ENCODE measurements around the gene RABEP2. TPM values are rescaled to one million over a fixed set of nuclear protein-coding genes. Genes with fewer than 3 reads are reported as not detected.
"Not testable (repeated sequence)": the region's sequence is repeated elsewhere in the genome, so short reads cannot be mapped to it uniquely, and the experiment has no call there.

RABEP2 gene
- 93.5 and 110 TPM in 2 replicates for total RNA-seq

- Mint-ChIP-seq H3K27me3 (no peaks in the 10 kb centered on the region), H3K4me3 (peak within 1 kb of the TSS; percentile 90), H3K36me3 (ENCODE audit: low read depth) (peaks cover 26% of the 10 kb centered on the region), H3K27ac (peak within 1 kb of the TSS; percentile 96), H3K4me1 (peaks cover 54% of the 10 kb centered on the region), H3K9me3 (no peaks in the 10 kb centered on the region)
- no peak for TF ChIP-seq CTCF (IDR thresholded peaks at IDR 0.05)
- peak; percentile 99 for DNase-seq
- peak; percentile 64 for ATAC-seq (ENCODE audit: low read depth)
- CTCF ChIA-PET: interaction anchor here (1.1 to 3.4 kb wide), 3 partner anchors 7 to 24 kb away, joined by 3 to 34 read pairs (median 8); partner anchors contain the start of gene CD19
- intact Hi-C loops (cut with micrococcal nuclease): loop anchor here (1.0 to 2.0 kb wide), 11 partner anchors 7 to 1970 kb away; partner anchors contain the start of genes ATP2A1, BCL7C, NFATC2IP and SH2B1
- POLR2A ChIA-PET: interaction anchor here (0.5 to 10.1 kb wide), 16 partner anchors 12 to 1769 kb away, joined by 3 to 192 read pairs (median 20); partner anchors contain the start of genes ATXN2L, CD19, CLN3 and NFATC2IP
Observed at GRCh38 chr16:28924762-28925385, at the start of gene RABEP2. TSS of gene RABEP2 (minus strand) at chr16:28925238. CDS start at chr16:28925163, 75 bp downstream.

- intact Hi-C loops (cut with micrococcal nuclease): loop anchor here (1.0 to 5.0 kb wide), 3 partner anchors 24 to 482 kb away; partner anchors contain the start of genes APOBR, CLN3 and NFATC2IP
- H3K9me3 Mint-ChIP-seq: no peaks in the 10 kb centered on the region
- H3K27me3 Mint-ChIP-seq: no peaks in the 10 kb centered on the region
- peaks cover 26% of the 10 kb centered on the region for H3K36me3 Mint-ChIP-seq (ENCODE audit: low read depth)
- POLR2A ChIA-PET: interaction anchor here (0.8 to 2.5 kb wide), 11 partner anchors 10 to 482 kb away, joined by 3 to 24 read pairs (median 6); partner anchors contain the start of genes ATXN2L, CD19, CLN3 and LAT
- DNase-seq (peak; percentile 91), ATAC-seq (ENCODE audit: low read depth) (peak; percentile 91)
- peak within 1 kb of the TSS; percentile 94 for H3K27ac Mint-ChIP-seq
- peak within 1 kb of the TSS; percentile 94 for H3K4me3 Mint-ChIP-seq
- CTCF ChIA-PET: interaction anchor here (1.1 kb wide), 1 partner anchor 29 kb away, joined by 3 read pairs; no protein-coding TSS in a partner anchor
- no peak for TF ChIP-seq CTCF (IDR thresholded peaks at IDR 0.05)
- peaks cover 31% of the 10 kb centered on the region for H3K4me1 Mint-ChIP-seq
Observed at GRCh38 chr16:28974437-28975157, 49.6 kb upstream of the RABEP2 start, which contains the start of gene SPNS1. TSS of gene SPNS1 (plus strand) at chr16:28974778. CDS start at chr16:28975152, 374 bp downstream.

GRCh38 chr16:28974007-28974436 is 49.0 kb upstream of the RABEP2 start:
- CTCF ChIA-PET: interaction anchor here (0.9 to 1.1 kb wide), 2 partner anchors 29 to 55 kb away, joined by 3 read pairs; no protein-coding TSS in a partner anchor
- H3K27ac Mint-ChIP-seq: peak overlapping the region; percentile 94
- POLR2A ChIA-PET: interaction anchor here (0.6 to 2.5 kb wide), 13 partner anchors 11 to 1037 kb away, joined by 3 to 24 read pairs (median 6); partner anchors contain the start of genes ATXN2L, CD19, CLN3 and LAT
- DNase-seq (no peak), ATAC-seq (ENCODE audit: low read depth) (peak; percentile 16)
- peaks cover 31% of the 10 kb centered on the region for H3K4me1 Mint-ChIP-seq
- H3K9me3 Mint-ChIP-seq: no peaks in the 10 kb centered on the region
- H3K36me3 Mint-ChIP-seq (ENCODE audit: low read depth): peaks cover 25% of the 10 kb centered on the region
- intact Hi-C loops (cut with micrococcal nuclease): loop anchor here (1.0 to 5.0 kb wide), 3 partner anchors 24 to 482 kb away; partner anchors contain the start of genes APOBR, CLN3 and NFATC2IP
- TF ChIP-seq CTCF (IDR thresholded peaks at IDR 0.05): no peak
- peak overlapping the region; percentile 94 for H3K4me3 Mint-ChIP-seq
- no peaks in the 10 kb centered on the region for H3K27me3 Mint-ChIP-seq

- CTCF ChIA-PET; DNase-seq; H3K4me3 Mint-ChIP-seq; H3K9me3 Mint-ChIP-seq; ATAC-seq (ENCODE audit: low read depth); H3K4me1 Mint-ChIP-seq; H3K27me3 Mint-ChIP-seq; H3K27ac Mint-ChIP-seq; POLR2A ChIA-PET: not testable (repeated sequence)
- peaks cover 19% of the 10 kb centered on the region for H3K36me3 Mint-ChIP-seq (ENCODE audit: low read depth)
- intact Hi-C loops (cut with micrococcal nuclease): loop anchor here (5.0 kb wide), 1 partner anchor 477 kb away; the partner anchor contains the start of genes APOBR and CLN3
Observed at GRCh38 chr16:28969696-28970095, 44.7 kb upstream of the RABEP2 start.

GRCh38 chr16:28967156-28967555 is 42.1 kb upstream of the RABEP2 start:
- DNase-seq (no peak), ATAC-seq (ENCODE audit: low read depth) (no peak)
- H3K27ac Mint-ChIP-seq: no peak overlapping the region
- intact Hi-C loops (cut with micrococcal nuclease): no loop called here
- no peak overlapping the region for H3K4me3 Mint-ChIP-seq
- no peaks in the 10 kb centered on the region for H3K4me1 Mint-ChIP-seq
- H3K27me3 Mint-ChIP-seq: no peaks in the 10 kb centered on the region
- ChIA-PET POLR2A (no interaction called here), CTCF (no interaction called here)
- H3K9me3 Mint-ChIP-seq: no peaks in the 10 kb centered on the region
- H3K36me3 Mint-ChIP-seq (ENCODE audit: low read depth): peaks cover 39% of the 10 kb centered on the region
- no peak for TF ChIP-seq CTCF (IDR thresholded peaks at IDR 0.05)

Data from activated B cell treated with CpG ODN at 0.5 μM for 24 hours (primary cell).